ENCODE results near the gene PGA5. TPM values are rescaled to one million over a fixed set of nuclear protein-coding genes. Genes with fewer than 3 reads are reported as not detected.

PGA5 gene
- total RNA-seq, 4 donors from 2014 or later, result 3.6 TPM; not detected in 3

DNA sequence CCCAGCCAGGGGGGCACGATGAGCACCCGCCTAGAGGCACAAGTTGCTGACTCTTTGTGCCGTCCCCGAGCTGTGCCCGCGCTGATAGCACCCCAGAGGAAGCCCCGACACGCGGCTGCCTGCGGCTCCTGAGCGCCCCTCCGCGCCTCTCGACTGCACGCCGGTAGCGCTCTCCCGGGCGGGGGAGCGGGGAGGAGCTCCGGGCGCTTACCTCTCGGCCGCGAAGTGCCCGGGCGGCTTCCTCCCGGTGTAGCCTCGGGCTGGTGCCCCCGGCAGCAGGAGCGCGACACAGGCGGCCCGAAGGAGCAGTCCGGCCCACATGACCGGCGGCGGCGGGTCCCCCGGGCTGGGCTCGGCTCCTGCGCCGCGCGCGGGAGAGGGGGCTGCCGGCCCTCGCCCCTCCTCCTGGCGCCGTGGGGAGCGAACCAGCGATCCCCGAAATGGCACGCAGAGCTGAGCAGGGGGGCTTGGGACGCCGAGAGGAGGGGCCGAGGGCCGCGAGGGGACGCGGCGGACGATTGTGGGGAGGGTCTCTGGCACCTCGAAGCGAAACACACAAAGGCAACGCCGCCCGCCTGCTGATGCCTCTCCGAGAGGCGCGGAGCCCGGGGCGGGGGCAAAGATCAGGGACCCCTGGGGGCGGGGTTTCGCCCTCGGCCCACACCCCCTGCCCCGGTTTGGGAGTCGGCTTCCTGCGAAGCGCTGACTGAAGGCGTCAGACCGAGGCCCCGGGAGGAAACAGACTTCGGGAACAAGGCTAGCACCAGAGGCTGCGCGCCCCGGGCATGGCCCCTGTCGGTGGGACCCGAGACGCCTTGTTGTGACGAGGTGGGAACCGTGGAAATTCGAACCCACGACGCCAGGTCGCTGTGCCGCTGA, 54.0 kb downstream of the PGA5 start, which contains the start of gene VWCE:
TSS of gene VWCE (minus strand) at position 600 of the 879 bp plus-strand sequence. CDS start at position 321, 279 bp downstream.
- no peaks in the 10 kb centered on the region for H3K27me3 ChIP-seq
- peak in 1 of 2 donors; percentile 20 for DNase-seq (ENCODE audit: low spot score in 2 of 2)
- peak within 1 kb of the TSS; percentile 36 to 72 (median 50) for H3K4me3 ChIP-seq
- TF ChIP-seq EP300 (IDR thresholded peaks at IDR 0.05) (no peak), POLR2A (IDR thresholded peaks at IDR 0.05) (no peak)
- TF ChIP-seq, protein P1, sequence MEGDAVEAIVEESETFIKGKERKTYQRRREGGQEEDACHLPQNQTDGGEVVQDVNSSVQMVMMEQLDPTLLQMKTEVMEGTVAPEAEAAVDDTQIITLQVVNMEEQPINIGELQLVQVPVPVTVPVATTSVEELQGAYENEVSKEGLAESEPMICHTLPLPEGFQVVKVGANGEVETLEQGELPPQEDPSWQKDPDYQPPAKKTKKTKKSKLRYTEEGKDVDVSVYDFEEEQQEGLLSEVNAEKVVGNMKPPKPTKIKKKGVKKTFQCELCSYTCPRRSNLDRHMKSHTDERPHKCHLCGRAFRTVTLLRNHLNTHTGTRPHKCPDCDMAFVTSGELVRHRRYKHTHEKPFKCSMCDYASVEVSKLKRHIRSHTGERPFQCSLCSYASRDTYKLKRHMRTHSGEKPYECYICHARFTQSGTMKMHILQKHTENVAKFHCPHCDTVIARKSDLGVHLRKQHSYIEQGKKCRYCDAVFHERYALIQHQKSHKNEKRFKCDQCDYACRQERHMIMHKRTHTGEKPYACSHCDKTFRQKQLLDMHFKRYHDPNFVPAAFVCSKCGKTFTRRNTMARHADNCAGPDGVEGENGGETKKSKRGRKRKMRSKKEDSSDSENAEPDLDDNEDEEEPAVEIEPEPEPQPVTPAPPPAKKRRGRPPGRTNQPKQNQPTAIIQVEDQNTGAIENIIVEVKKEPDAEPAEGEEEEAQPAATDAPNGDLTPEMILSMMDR (IDR thresholded peaks at IDR 0.05), result no peak
- no peaks in the 10 kb centered on the region for H3K9me3 ChIP-seq
- H3K27ac ChIP-seq, result peak within 1 kb of the TSS in 3 of 4 donors; percentile 34 to 81 (median 60)
- peaks cover 0 to 13% (median 2%) of the 10 kb centered on the region in 3 donors for H3K36me3 ChIP-seq
- H3K4me1 ChIP-seq, result peaks cover 0 to 61% (median 36%) of the 10 kb centered on the region in 4 donors
- WGBS, 2 donors, result 1 to 3% methylated on average over 38 to 41 of the region's 97 CpGs

DNA sequence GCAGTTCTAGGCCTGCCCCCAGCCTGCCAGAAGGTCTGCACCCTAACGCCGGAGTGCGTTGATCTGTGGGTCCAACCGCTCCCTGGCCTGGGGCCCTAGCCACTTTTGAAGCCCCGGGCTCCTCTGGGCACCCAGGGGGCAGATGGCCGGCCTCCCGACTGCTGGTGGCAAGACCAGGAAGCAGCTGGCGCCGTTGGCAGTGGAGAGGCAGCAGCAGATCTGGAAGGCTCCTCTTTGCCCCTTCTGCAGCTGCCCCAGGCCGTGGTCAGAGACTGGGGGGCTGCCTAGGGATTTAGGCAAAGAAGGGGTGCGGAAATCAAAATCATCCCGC, 54.6 kb downstream of the PGA5 start:
- no peak for DNase-seq (ENCODE audit: low spot score in 2 of 2)
- WGBS, 2 donors, result 60 to 62% methylated on average over 12 of the region's 12 CpGs
- H3K27me3 ChIP-seq, result no peaks in the 10 kb centered on the region
- peaks cover 0 to 61% (median 36%) of the 10 kb centered on the region in 4 donors for H3K4me1 ChIP-seq
- peak overlapping the region; percentile 36 to 72 (median 50) for H3K4me3 ChIP-seq
- TF ChIP-seq, protein P1 (IDR thresholded peaks at IDR 0.05), result no peak
- TF ChIP-seq EP300 (IDR thresholded peaks at IDR 0.05) (no peak), POLR2A (IDR thresholded peaks at IDR 0.05) (no peak)
- H3K9me3 ChIP-seq, result no peaks in the 10 kb centered on the region
- peak overlapping the region in 1 of 4 donors; percentile 81 for H3K27ac ChIP-seq
- H3K36me3 ChIP-seq, result peaks cover 0 to 19% (median 8%) of the 10 kb centered on the region in 3 donors

DNA sequence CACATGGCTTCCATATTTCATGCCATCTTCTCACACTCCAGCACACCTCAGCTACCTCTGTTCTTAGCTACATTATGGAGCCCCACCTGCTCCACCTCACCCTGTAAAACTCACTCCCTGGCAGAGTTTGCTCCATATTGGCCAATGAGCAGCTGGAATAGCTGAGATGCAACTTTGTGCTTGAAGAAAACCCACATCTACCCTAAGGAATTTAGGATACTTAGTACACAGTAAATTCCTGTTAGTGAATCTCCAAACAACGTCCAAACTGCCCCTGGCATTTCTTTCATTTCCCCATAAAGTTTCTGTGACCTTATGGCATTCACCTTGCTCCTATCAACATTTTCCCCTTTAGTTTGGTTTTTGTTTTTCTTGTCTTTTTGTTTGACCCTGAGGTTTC, 56.4 kb downstream of the PGA5 start:
- Histone ChIP-seq H3K27me3 (no peaks in the 10 kb centered on the region), H3K36me3 (peaks cover 6 to 36% (median 12%) of the 10 kb centered on the region in 3 donors), H3K4me1 (peaks cover 0 to 61% (median 36%) of the 10 kb centered on the region in 4 donors), H3K27ac (peak overlapping the region in 2 of 4 donors; percentile 56 to 71), H3K9me3 (no peaks in the 10 kb centered on the region), H3K4me3 (no peak overlapping the region)
- TF ChIP-seq POLR2A (IDR thresholded peaks at IDR 0.05) (no peak), EP300 (IDR thresholded peaks at IDR 0.05) (no peak)
- TF ChIP-seq, protein P1 (IDR thresholded peaks at IDR 0.05), result no peak
- 0 to 16% methylated on average over 1 of the region's 1 CpG for WGBS, 2 donors
- DNase-seq (ENCODE audit: low spot score in 2 of 2), result no peak

DNA sequence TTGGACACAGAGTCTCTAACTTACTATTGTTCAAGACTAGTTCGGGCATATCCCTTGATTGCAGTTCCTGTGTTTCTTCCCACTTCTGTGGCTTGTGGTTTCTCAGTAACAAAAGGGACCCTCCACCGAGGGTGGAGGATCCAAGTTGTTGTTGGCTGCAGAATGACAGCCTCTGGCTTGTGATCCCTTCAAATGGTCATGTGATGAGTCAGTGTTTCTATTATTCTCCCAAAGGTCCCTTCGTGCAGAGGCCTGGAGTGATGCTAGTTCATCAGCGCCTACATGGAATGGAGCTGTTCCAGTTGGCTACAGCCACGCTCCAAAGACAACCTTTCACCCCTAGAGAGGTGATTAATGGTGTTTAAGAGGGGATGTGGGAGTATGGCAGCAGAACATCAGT, 56.8 kb downstream of the PGA5 start:
- Histone ChIP-seq H3K36me3 (peaks cover 10 to 40% (median 16%) of the 10 kb centered on the region in 3 donors), H3K4me1 (peaks cover 0 to 61% (median 36%) of the 10 kb centered on the region in 4 donors), H3K9me3 (no peaks in the 10 kb centered on the region), H3K27ac (peak overlapping the region in 2 of 4 donors; percentile 56 to 71), H3K4me3 (no peak overlapping the region), H3K27me3 (no peaks in the 10 kb centered on the region)
- DNase-seq (ENCODE audit: low spot score in 2 of 2), result peak in 1 of 2 donors; percentile 66
- WGBS, 2 donors, result 4 to 10% methylated on average over 5 of the region's 5 CpGs
- TF ChIP-seq, protein P1 (IDR thresholded peaks at IDR 0.05), result no peak
- TF ChIP-seq EP300 (IDR thresholded peaks at IDR 0.05), result peak in 1 of 2 donors; percentile 79

Measured in tibial nerve (tissue), 4 donors.